Activated naive CD4-positive, alpha-beta T cell treated with anti-CD3 and anti-CD28 coated beads, Interleukin-2, amount 50 U/mL, for 16 hours (primary cell): ENCODE data around the gene OR4S2.

Experiments
- DNase-seq: peaks from one replicate; pipeline ENCODE4 v3.0.0-alpha.2; 2020

Gene OR4S2, protein sequence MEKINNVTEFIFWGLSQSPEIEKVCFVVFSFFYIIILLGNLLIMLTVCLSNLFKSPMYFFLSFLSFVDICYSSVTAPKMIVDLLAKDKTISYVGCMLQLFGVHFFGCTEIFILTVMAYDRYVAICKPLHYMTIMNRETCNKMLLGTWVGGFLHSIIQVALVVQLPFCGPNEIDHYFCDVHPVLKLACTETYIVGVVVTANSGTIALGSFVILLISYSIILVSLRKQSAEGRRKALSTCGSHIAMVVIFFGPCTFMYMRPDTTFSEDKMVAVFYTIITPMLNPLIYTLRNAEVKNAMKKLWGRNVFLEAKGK

DNA sequence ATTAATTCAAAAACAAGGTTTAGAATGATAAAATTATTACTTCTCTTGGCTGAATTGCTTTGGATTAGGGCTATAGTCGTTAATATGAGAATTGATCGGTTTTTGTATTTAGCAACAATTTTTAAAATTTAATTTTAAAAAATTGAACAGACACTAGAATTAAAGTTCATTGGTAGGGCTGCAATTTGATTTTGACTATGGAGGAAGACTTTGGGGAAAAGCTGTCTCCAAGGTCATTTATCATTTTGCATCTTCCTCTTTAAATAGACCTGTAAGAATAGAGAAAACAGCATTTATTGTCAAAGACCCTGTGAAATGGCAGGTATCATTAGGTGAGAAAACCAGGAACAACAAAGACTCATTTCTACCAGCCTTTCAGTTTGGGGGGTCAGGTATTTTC lies at the start of gene OR4S2:
Gene OR4S2, plus strand, starts transcription at position 301 of the 400 bp plus-strand sequence. CDS start 2,577 bp downstream, outside the sequence.
- no peak for DNase-seq

DNA sequence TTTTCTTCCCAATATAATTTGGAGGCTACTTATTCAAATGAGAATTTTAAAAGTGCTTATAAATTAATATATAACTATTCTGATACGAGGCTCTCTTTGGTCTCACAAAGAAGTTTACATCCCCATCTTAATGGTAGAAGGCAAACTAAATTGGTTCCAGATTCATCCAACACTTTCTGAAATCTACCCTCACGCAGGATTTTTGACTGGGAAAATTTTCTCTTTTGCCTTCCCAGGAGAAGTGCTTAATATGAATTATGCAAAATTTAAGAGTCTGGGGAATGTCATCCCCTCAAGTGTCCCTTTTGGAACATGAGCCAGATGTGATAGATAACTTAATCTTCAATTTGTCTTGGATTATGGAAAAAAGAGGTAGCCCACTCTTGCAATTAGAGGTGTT lies 40.6 kb upstream of the OR4S2 start, which contains the start of gene OR4C11:
Gene OR4C11, minus strand, starts transcription at position 101 of the 400 bp plus-strand sequence. CDS start 3,272 bp downstream, outside the sequence.
- no peak for DNase-seq

DNA sequence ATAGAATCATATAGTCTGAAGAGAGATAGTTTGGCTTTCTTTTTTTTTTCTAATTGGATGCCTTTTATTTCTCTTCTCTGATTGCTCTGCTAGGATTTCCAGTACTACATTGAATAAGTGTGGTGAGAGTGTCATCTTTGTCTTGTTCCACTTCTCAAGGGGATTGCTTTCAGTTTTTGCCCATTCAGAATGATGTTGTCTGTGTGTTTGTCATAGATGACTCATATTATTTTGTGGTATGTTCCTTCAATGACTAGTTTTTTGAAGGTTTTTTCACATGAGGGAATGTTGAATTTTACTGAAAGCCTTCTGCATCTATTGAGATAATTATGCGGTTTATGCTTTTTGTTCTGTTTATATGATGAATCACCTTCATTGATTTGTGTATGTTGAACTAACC lies 23.6 kb upstream of the OR4S2 start:
- no peak for DNase-seq

DNA sequence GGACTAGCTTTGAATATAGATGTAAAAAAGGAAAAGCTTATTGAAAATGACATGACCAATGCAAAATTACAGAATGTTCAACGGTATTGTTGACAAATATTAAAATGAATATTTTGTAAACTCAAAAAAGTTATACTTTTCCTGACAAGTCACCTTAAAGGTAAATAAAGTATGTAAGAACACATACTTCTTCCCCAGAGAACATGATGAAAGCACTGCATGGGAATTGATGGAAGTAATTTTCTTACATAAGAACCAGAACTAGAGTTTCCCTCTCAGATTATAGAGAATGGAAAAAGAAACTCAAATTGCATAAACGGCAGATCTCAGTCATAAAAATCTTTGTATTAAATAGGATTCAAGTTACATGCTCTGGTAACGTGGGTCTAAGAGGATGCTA lies 13.3 kb upstream of the OR4S2 start, which contains the start of gene OR4P4:
Gene OR4P4, plus strand, starts transcription at position 301 of the 400 bp plus-strand sequence.
- DNase-seq: no peak

DNA sequence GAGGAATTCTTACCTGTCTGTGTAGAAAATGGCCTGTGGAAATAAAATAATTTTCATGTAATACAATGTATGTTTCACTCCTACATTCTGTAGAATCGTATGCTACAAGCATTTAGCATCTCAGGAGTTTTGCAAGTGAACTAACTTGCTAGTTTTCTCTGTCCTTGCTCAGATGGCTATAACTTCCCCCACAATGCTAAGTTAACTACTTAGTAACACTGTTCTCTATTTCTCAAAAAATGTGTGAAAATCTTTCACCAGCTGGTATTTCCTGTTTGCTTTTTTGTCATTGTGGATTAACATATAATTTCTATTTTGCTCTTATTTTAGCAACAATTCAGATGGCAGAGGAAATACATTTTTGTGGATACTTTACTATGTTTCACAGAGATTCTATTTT lies 4.4 kb downstream of the OR4S2 start:
- DNase-seq: no peak

DNA sequence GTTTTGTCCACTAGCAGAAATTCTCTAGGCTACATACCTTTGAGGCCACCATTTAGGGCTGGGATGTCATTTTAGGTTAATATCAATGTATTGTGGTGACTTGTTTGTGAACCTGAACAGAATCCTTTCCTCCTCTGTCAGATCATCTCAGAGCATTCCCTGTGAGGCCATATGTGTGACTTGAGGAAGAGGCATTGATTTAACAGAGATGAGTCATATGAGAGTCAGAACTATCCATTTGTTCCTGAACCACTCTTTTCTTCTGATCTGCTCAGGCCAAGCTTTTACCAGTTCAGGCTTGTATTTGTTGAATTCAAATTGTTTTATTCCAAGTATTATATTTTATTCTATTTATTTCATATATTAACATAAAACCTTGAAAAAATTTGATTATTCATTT lies 7.0 kb downstream of the OR4S2 start:
- no peak for DNase-seq

DNA sequence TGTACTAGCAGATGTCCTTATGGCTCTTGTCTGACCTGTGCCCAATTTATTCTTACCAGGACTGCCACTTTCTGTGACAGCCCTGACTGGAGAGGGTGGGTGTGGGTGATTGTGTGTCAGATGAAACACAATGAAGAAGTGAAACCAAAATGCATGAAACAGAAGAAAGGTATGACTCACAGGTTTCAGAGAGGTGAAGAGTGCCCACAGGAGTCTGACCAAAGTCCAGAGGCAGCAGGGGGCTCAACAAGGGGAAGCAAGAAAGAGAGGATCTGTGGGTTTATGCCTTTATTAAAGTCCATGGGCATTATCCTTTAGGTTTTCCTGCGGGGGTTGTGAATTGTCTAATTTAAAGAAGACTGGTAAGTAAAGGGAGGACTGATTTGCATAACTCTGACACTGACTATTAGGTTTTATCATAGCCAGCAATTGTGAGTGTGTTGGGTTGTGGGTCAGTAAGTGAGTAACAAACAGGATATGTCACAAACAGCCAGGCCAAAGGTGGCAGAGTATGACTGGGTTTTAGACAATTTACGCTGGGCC lies 10.0 kb downstream of the OR4S2 start:
- DNase-seq: no peak

DNA sequence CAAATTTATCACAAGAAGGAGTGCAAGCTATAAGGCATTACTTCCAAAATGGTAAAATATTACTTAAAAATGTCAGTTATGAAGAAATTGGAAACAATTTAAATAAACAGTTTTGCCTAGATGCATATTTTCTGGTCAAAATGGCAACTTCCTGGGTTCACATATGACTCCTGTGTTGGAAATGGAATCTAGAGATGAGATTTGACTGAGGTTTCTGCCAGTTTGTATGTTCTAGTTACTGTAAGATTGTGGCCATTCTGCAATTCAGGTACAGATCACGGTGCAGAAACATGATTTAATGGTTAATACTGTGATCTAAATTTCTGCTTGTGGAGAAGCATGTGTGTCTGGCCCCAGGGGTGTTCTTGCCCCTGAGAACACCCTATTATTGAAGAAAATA lies 10.5 kb downstream of the OR4S2 start:
- DNase-seq: no peak

DNA sequence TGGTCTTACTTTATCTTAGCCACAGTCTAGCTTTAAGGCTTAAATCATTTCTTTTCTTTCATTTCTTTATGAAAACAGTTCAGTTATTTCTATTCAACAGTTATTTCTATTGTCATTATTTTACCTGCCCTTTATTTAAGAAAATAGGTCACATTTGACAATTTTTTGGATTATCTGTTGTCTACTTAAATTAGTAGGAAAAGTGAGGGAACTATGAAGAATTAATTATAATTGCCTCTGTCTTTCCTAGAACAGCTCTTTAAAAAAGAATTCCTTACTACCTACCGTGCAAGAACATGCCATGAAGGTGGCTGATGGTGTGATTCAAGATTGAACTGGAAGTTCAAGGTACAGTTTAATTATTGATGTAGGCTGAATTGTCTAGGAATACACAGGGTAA lies 13.8 kb downstream of the OR4S2 start, which contains the start of gene OR4C6:
Gene OR4C6, plus strand, starts transcription at position 301 of the 400 bp plus-strand sequence. CDS start 2,966 bp downstream, outside the sequence.
- DNase-seq: no peak

DNA sequence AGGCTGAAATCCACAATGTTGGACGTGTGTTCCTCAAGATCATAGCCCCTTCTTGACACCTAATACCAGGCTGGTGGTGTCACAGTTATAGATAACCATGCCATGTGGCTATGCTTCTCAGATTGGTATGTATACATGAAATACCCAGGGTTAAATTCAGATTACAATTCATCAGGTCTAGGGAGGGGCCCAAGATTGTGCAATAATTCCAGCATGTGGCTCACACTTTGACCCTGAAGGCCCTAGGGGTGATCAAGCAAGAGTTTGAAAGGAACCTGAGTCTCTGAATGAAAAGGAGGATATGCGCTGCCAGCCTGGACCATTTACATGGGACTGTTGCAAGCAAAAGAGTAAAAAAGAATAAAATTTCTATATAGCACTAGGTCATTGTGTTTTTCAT lies 21.2 kb downstream of the OR4S2 start:
- no peak for DNase-seq

DNA sequence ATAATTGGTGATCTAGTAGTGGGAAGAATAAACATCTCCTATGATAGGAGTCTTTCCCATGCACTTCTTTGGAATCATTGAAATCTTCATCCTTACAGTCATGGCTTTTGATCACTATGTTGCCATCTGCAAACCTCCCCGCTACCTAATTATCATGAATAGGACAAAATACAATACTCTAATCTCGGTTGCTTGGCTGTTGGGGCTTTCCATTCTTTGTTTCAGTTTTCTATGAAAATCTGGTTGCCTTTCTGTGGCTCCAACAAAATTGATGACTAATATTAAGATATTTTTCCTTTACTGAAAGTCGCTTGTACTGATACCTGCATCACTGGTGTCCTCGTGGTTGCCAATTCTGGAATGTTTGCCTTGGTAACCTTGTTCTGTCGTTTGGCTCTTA lies 25.7 kb downstream of the OR4S2 start:
- DNase-seq: no peak

DNA sequence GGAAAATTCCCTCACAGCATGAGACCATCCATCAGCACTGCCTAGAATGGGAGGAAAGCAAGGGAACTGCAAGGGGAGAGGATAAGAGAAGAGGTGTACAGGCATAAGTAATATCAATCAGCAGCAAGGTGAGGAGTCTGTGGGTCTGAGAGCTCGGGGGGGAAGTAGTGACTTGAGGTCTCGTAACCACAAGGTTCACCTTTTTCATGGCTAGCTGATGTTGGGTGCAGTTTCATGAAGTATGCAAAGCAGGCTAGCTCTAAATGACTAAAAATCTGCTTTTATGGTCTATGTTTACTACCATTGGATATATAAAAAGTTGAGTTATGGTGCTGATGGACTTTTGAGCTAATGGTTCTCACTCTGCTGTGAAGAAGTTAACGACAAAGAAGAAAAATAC lies 49.7 kb downstream of the OR4S2 start:
- DNase-seq: no peak

DNA sequence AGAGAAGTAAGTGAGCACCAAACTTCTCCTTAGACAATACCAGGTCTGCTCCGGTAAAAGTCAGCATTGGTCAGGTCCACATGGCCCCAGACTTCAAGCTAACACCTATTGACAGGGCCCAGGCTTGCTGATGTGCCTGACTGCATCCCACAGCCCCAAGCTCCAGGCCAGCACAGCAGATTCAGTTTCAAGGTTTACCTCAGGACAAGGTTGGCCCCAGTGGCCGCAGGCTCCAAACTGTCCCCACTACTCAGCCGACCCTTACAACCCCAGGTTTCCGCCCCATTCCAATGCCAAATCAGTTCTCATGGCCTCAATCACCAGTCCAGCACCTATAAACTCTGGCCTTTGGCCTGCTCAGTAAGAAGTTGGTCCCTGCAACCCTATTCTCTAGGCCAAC lies 53.3 kb downstream of the OR4S2 start:
- no peak for DNase-seq
